Stimulated activated CD8-positive, alpha-beta memory T cell treated with anti-CD3 and anti-CD28 coated beads, Interleukin-12 subunit alpha, Interleukin-12 subunit beta, amount 100 ng/mL, for 24 hours (primary cell): ENCODE data around the gene CGRRF1.

ENCODE experiments used
- DNase-seq: peaks from one replicate; pipeline ENCODE4 v3.0.0-alpha.2; 2020; ENCODE audit errors: extremely low read depth

CGRRF1 gene

DNA sequence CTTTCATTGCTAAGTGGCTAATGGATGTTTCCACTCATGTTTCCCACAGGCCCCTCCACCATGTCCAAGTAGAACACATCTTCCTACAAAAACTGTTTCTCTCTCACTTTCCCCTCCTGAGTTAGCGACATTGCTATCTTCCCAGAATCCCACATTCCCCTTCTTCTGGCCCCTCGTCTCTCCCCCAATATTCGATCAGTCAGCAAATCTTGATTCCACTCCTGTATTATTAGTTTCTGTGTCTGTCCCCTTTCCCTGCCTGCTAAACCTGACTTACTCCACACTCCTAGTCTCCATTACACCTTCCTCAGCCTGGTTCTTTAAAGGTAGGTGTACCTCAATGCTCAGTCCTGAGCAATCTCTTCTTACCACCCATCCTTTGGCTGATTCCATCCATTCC lies 37.9 kb downstream of the CGRRF1 start:
- DNase-seq, result no peak

DNA sequence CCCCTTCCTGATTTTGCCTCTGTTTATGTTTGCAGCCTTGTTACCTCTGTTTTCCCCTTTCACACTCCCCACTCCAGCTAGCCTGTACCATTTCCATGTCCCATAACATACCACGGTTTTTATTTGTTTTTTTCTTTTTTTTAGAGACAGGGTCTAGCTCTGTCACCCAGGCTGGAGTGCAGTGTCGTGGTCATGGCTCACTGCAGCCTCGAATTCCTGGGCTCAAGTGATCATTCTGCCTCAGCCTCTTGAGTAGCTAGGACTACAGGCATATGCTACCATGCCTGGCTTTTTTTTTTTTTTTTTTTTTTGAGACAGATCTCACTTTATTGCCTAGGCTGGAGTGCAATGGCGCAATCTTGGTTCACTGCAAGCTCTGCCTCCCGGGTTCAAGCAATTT lies 38.8 kb downstream of the CGRRF1 start:
- DNase-seq, result no peak

GRCh38 chr14:54549862-54550261 lies 40.2 kb downstream of the CGRRF1 start:
- DNase-seq, result no peak

GRCh38 chr14:54550514-54550913 lies 40.8 kb downstream of the CGRRF1 start:
- DNase-seq, result no peak

DNA sequence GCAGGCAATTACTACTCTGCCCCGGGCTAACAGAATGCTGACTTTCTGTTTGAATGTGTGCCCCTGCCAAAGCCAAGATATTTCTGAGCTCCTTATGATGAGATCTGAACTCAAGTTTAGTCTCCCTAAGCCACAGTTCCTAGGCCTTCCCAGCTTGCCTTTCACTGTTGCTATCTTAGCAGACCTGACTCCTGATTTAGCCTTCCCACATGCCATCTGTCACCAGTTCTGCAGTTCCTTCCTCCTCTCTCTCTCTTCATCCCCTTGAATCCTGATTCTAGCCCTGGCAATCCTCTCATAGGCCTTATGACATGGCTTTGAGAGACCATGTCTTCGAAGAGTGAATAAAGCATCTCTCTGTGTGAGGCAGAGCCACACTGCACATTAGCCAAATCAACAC lies 44.7 kb downstream of the CGRRF1 start:
- no peak for DNase-seq

GRCh38 chr14:54555651-54556050 lies 45.9 kb downstream of the CGRRF1 start:
- DNase-seq, result no peak

DNA sequence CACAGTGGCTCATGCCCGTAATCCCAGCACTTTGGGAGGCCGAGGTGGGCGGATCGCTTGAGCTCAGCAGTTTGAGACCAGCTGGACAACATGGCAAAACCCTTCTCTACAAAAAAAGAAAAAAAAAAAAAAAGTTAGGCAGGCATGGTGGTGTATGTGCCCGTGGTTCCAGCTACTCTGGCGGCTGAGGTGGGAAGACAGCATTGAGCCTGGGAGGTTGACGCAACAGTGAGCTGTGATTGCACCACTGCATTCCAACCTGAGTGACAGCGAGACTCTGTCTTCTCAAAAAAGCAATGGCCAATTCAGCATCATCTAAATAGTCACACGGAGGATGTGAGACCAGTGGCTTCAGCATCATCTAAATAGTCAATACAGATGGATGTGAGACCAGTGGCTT lies 46.8 kb downstream of the CGRRF1 start:
- no peak for DNase-seq

- no peak for DNase-seq
These were observed 52.6 kb downstream of the CGRRF1 start for GRCh38 chr14:54562334-54562733.

DNA sequence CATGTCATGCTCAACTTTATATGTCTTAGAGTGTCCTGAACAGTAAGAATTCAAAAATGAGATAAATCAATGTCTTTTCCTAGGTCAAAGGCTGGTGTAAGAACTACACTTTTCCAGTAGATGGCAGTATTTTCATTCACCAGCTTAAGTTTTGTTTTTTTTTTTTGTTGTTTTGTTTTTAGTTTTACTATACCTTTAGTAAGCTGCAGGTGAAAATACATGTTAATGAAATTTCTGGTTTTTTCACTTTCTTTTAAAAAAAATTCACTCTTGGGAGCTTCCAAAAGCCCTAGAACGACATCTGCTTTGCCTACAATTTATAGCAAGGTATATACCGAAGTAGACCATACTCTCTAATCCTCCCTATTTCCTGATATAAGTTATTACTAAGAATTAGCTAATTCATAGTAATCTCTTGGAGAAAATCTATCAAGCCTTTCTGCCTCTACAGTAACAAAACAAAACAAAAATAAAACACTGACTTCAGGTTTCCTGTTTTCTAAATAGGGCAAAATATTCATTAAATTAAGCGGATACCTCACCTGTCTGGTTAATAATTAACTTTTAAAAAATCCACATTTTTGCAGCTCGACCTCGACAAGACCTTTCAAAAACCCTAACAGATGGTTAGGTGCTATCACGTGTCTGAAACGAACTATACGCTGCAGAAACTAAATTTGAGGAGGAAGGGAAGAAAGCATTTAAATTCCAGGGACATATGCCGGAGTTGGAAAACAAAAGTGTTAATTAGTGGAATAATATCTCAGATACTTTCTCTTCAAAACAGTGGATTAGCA lies 54.6 kb downstream of the CGRRF1 start:
- DNase-seq, result no peak

DNA sequence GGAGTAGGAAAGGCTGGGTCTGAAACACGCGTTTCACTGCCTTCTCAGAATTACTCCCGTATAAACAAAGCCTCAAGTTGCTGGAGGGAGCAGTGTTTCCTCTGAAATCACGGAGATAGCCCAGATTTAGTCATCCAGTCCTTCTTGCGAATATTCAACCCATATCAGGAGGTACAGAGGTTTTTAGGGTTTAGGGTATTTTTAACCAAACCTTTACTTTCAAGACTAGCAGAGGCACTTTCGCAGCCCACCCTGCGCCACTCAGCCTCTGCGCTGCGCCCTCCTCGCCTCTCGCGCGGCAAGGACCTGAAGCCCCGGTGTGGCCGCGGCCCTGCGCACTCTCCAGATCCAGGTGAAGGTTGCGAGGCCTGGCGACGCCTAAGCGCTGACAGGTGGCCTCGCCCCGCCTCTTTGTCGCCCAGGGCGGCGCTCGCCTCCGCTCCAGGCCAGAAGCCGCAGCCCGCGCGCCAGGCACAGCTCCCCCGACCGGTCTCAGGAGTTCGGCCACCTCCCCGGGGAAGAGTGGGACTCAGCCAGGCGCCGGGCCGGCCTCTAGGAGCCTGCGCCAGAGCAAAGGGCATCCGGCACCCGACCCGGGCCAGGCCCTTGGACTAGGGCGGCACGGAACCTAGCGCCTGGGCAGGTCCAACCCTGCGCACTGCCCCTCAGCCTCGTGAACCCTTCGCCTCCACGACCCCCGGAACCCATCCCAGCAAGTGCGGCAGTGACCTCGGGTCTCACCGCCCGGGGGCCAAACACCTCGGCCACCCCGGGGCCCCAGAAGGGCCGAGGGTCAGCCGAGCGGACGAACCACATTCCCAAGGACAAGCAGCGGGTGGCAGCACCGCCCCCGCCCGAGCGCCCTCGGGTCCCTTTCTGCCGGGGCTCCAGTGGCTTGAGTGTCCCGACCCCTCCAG lies 55.4 kb downstream of the CGRRF1 start:
- DNase-seq, result no peak

- DNase-seq, result no peak
These were observed 56.2 kb downstream of the CGRRF1 start for GRCh38 chr14:54565785-54566409.

DNA sequence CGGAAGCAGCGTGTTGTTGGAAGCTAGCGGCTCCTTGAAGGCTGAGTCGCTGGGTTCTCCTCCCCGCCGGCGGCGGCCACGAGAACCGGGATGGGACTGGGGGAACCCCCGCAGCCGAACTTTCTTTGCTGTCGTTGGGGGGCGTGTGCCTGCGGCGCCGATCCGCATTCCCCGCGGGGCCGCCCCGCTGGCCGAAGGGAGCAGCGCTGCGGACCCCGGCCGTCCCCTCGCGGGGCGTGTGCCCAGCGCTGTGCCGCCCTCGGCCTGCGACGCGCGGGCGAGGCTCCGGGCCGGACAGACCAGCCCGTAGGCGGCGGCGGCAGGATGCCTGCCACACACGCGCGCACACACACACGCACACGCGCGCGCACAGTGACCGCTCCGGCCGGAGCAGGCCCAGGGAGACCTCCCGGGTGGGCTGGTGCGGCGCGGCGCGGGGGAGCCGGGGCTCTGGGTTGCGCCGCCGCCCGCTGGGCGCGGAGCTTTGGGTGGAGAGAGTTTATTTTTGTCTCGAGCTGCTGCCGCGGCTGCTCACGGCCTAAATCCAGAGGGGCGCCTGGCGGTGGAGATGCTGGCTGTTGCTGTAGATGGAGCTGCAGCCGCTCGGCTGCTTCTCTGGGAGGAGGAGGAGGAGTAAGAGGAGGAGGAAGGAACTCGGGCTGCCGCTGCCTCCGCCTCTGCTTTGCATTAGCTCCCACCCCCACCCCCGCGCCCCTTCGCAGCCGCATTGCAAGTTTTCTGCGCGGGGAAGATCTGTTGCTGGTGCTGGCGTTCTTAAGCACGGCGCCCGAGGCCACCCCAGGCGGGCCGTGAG lies 56.9 kb downstream of the CGRRF1 start, which contains the start of gene SAMD4A:
Gene SAMD4A, plus strand, starts transcription at position 719 of the 814 bp plus-strand sequence. CDS start 789 bp downstream, outside the sequence.
- DNase-seq, result no peak

DNA sequence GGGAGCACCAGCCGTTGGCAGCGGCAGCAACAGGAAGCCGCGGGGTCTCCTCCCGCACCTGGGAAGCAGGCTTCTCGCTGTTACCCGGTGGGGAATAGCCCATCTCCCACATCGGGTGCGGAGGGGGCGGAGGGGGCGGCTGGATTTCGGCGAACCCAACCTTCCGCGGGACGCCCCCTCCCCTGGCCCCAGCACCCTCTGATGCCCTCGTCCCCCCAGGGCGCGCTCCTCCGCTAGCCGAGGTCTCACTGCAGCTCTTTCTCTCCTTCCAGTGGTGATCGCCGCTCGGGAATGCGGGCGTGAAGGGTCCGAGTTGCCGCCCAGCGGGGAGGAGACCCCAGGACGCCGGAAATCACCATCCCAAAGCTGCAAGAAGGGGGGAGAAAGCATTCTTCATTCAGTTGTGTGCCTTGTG lies 57.5 kb downstream of the CGRRF1 start:
- no peak for DNase-seq

- no peak for DNase-seq
These were observed 58.2 kb downstream of the CGRRF1 start for GRCh38 chr14:54567639-54568561.

GRCh38 chr14:54568821-54569595 lies 59.3 kb downstream of the CGRRF1 start:
- no peak for DNase-seq

- no peak for DNase-seq
These were observed 60.3 kb downstream of the CGRRF1 start for GRCh38 chr14:54570047-54570446.

- DNase-seq, result no peak
These were observed 61.1 kb downstream of the CGRRF1 start for GRCh38 chr14:54570631-54571415.

- DNase-seq, result no peak
These were observed 62.6 kb downstream of the CGRRF1 start for GRCh38 chr14:54572316-54572715.

- no peak for DNase-seq
These were observed 64.8 kb downstream of the CGRRF1 start for GRCh38 chr14:54574528-54574927.
